ENCODE data around the gene SLC6A13.
"Not testable (repeated sequence)": the region's sequence is repeated elsewhere in the genome, so short reads cannot be mapped to it uniquely, and the experiment has no call there.

Gene SLC6A13

GRCh38 chr12:195951-196350 lies 66.7 kb downstream of the SLC6A13 start:
- no peak for DNase-seq

GRCh38 chr12:195156-195555 lies 67.5 kb downstream of the SLC6A13 start:
- DNase-seq = no peak

- DNase-seq = no peak
Observed at GRCh38 chr12:194276-194675, 68.4 kb downstream of the SLC6A13 start.

- no peak for DNase-seq
Observed at GRCh38 chr12:193261-193660, 69.4 kb downstream of the SLC6A13 start.

- no peak for DNase-seq
Observed at GRCh38 chr12:191541-191940, 71.1 kb downstream of the SLC6A13 start.

- DNase-seq = no peak
Observed at GRCh38 chr12:190881-191280, 71.8 kb downstream of the SLC6A13 start.

GRCh38 chr12:189622-189962 lies 73.0 kb downstream of the SLC6A13 start:
- DNase-seq = no peak

GRCh38 chr12:188910-189621 lies 73.6 kb downstream of the SLC6A13 start:
- DNase-seq = peak; percentile 58 to 79

GRCh38 chr12:187986-188909 lies 74.4 kb downstream of the SLC6A13 start:
- not testable (repeated sequence) for DNase-seq

- DNase-seq = no peak
Observed at GRCh38 chr12:186006-186625, 76.5 kb downstream of the SLC6A13 start.

- DNase-seq = no peak
Observed at GRCh38 chr12:185576-185955, 77.1 kb downstream of the SLC6A13 start.

GRCh38 chr12:184811-185575 lies 77.6 kb downstream of the SLC6A13 start:
- DNase-seq = no peak

GRCh38 chr12:182381-182892 lies 80.2 kb downstream of the SLC6A13 start:
- DNase-seq = no peak

- DNase-seq = no peak
Observed at GRCh38 chr12:181921-182320, 80.7 kb downstream of the SLC6A13 start.

- peak in 1 of 2 donors; percentile 47 for DNase-seq
Observed at GRCh38 chr12:180445-180844, 82.2 kb downstream of the SLC6A13 start.

- DNase-seq = no peak
Observed at GRCh38 chr12:179885-180284, 82.8 kb downstream of the SLC6A13 start.

- no peak for DNase-seq
Observed at GRCh38 chr12:179131-179884, 83.3 kb downstream of the SLC6A13 start.

- DNase-seq = no peak
Observed at GRCh38 chr12:178829-179109, 83.9 kb downstream of the SLC6A13 start.

GRCh38 chr12:177980-178828 lies 84.4 kb downstream of the SLC6A13 start:
- no peak for DNase-seq

GRCh38 chr12:177336-177979 lies 85.2 kb downstream of the SLC6A13 start:
- DNase-seq = no peak

Measured in hippocampal formation (tissue), 2 donors.